MM.1S (cell line): Measurements from ENCODE around the gene POLN.

Experiments
- DNase-seq: peaks from one replicate; pipeline ENCODE4 v3.0.0-alpha.2; 2015
- H2AFZ ChIP-seq: fragments of 300-600 bp; sonication (generic); 2 replicates; pipeline ENCODE4 v1.6.0; 2016; ENCODE audit warnings: antibody characterized with exemption, low read length
- H3F3A ChIP-seq: fragments of 300-600 bp; sonication (generic); 2 replicates; pipeline ENCODE4 v1.6.1; 2016; ENCODE audit warnings: mild to moderate bottlenecking, antibody characterized with exemption, low read length, moderate library complexity, mixed read lengths; ENCODE audit not compliant: insufficient read depth
- H3K27ac ChIP-seq: fragments of 300-600 bp; sonication (generic); 2 replicates; pipeline ENCODE4 v1.5.1; 2016; ENCODE audit warnings: mild to moderate bottlenecking, low read length
- H3K27me3 ChIP-seq: fragments of 300-600 bp; sonication (generic); replicated peaks from 2 replicates; pipeline ENCODE4 v1.6.0; 2016; ENCODE audit warnings: low read length; ENCODE audit not compliant: insufficient read depth
- H3K36me3 ChIP-seq: fragments of 300-600 bp; sonication (generic); replicated peaks from 2 replicates; pipeline ENCODE4 v1.6.1; 2016; ENCODE audit warnings: mild to moderate bottlenecking, low read length, mixed read lengths; ENCODE audit not compliant: insufficient read depth
- H3K4me1 ChIP-seq: fragments of 300-600 bp; sonication (generic); 2 replicates; pipeline ENCODE4 v1.6.1; 2016; ENCODE audit warnings: low read length, mixed read lengths
- H3K4me2 ChIP-seq: fragments of 300-600 bp; sonication (generic); 2 replicates; pipeline ENCODE4 v1.6.0; 2016; ENCODE audit warnings: low read depth, low read length
- H3K4me3 ChIP-seq: fragments of 300-600 bp; sonication (generic); 2 replicates; pipeline ENCODE4 v1.5.1; 2016; ENCODE audit warnings: low read length, mixed read lengths
- H3K79me2 ChIP-seq: fragments of 300-600 bp; sonication (generic); 2 replicates; pipeline ENCODE4 v1.6.1; 2016; ENCODE audit warnings: mixed run types, low read length, mixed read lengths
- H3K9ac ChIP-seq: fragments of 300-600 bp; sonication (generic); 2 replicates; pipeline ENCODE4 v1.6.1; 2016; ENCODE audit warnings: low read length, mixed read lengths
- H3K9me2 ChIP-seq: fragments of 300-600 bp; sonication (generic); replicated peaks from 2 replicates; pipeline ENCODE4 v1.6.1; 2016; ENCODE audit warnings: mild to moderate bottlenecking, low read length, mixed read lengths; ENCODE audit not compliant: insufficient read depth
- H3K9me3 ChIP-seq: fragments of 300-600 bp; sonication (generic); replicated peaks from 2 replicates; pipeline ENCODE4 v1.6.1; 2016; ENCODE audit warnings: mild to moderate bottlenecking, low read length, mixed read lengths; ENCODE audit not compliant: insufficient read depth
- H4K20me1 ChIP-seq: fragments of 300-600 bp; sonication (generic); 2 replicates; pipeline ENCODE4 v1.6.1; 2016; ENCODE audit warnings: mild to moderate bottlenecking, low read length, moderate library complexity, mixed read lengths; ENCODE audit not compliant: insufficient read depth
- EZH2 ChIP-seq: fragments of 300-600 bp; sonication (generic); optimal IDR thresholded peaks from 2 replicates; pipeline ENCODE3; 2017; ENCODE audit warnings: low read depth, mild to moderate bottlenecking, antibody characterized with exemption, low read length, mixed read lengths
- EZH2phosphoT487 ChIP-seq: fragments of 300-600 bp; sonication (generic); IDR thresholded peaks from 2 replicates; pipeline ENCODE4 v1.6.1; 2018; ENCODE audit warnings: antibody characterized with exemption, low read length
- TF ChIP-seq, protein P1 (sequence below): fragments of 300-600 bp; sonication (generic); IDR thresholded peaks from 2 replicates; pipeline ENCODE4 v1.5.1; 2016; ENCODE audit warnings: antibody characterized with exemption, low read length, mixed read lengths

The POLN gene

DNA sequence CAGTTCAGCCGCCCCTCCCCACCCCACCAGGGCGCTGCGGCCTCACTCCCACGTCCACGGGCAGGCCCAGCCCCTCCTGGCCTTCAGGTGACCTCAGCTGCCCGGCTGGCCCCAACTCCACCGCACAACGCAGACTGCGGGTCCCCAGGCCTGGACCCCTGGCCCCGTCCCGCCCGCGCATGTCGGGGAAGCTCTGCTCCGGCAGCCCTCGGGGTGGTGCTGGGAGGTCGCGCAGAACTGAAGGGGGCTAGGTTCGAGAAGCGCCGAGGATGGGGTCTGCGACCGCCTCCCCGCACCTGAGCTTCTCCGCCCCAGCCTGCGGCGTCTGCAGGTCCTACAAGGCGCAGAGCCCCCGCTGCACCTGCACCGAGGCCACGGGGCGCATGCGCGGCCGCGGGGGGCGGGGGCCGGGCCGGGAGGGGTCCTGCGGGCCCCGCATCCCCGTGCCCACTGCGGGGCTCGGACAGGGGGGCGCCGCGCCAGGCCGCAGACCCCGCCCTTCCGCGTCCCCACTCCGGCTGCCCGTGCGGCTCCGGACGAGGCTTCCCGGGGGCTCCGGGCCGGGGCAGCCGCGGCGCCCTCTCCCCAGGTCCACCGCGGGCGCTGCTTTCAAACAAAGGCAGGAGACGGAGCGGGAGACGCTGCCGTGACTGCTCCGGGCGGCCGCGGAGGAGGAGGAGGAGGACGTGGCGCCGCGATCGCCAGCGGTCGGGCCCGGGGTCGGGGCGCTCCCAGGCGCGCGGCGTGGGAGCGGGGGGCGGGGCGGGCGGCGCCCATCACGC, 183.5 kb downstream of the POLN start:
- peaks cover 39% of the 10 kb centered on the region for H3K27me3 ChIP-seq

GRCh38 chr4:2057382-2058065, 184.4 kb downstream of the POLN start:
- Histone ChIP-seq H3K4me3 (no peak overlapping the region), H3K79me2 (no peaks in the 10 kb centered on the region), H3K27ac (no peak overlapping the region), H3K36me3 (no peaks in the 10 kb centered on the region), H3K9ac (no peak overlapping the region), H3K4me1 (no peaks in the 10 kb centered on the region), H3F3A (no peaks in the 10 kb centered on the region), H4K20me1 (no peaks in the 10 kb centered on the region), H2AFZ (no peak overlapping the region), H3K9me2 (no peaks in the 10 kb centered on the region), H3K4me2 (no peak overlapping the region), H3K9me3 (no peaks in the 10 kb centered on the region), H3K27me3 (peaks cover 39% of the 10 kb centered on the region)
- TF ChIP-seq, protein P1, sequence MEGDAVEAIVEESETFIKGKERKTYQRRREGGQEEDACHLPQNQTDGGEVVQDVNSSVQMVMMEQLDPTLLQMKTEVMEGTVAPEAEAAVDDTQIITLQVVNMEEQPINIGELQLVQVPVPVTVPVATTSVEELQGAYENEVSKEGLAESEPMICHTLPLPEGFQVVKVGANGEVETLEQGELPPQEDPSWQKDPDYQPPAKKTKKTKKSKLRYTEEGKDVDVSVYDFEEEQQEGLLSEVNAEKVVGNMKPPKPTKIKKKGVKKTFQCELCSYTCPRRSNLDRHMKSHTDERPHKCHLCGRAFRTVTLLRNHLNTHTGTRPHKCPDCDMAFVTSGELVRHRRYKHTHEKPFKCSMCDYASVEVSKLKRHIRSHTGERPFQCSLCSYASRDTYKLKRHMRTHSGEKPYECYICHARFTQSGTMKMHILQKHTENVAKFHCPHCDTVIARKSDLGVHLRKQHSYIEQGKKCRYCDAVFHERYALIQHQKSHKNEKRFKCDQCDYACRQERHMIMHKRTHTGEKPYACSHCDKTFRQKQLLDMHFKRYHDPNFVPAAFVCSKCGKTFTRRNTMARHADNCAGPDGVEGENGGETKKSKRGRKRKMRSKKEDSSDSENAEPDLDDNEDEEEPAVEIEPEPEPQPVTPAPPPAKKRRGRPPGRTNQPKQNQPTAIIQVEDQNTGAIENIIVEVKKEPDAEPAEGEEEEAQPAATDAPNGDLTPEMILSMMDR: no peak
- TF ChIP-seq EZH2 (no peak), EZH2phosphoT487 (no peak)
- no peak for DNase-seq

More for the DNA sequence above, 183.5 kb downstream of the POLN start:
- Histone ChIP-seq H3K27ac (no peak overlapping the region), H3F3A (no peaks in the 10 kb centered on the region), H3K4me2 (no peak overlapping the region), H3K36me3 (no peaks in the 10 kb centered on the region), H3K79me2 (no peaks in the 10 kb centered on the region), H2AFZ (no peak overlapping the region), H3K9me2 (no peaks in the 10 kb centered on the region), H3K4me3 (no peak overlapping the region), H4K20me1 (no peaks in the 10 kb centered on the region), H3K9ac (no peak overlapping the region), H3K9me3 (no peaks in the 10 kb centered on the region), H3K4me1 (no peaks in the 10 kb centered on the region)
- DNase-seq: no peak
- no peak for TF ChIP-seq EZH2
- TF ChIP-seq, protein P1: no peak
- TF ChIP-seq EZH2phosphoT487: no peak

DNA sequence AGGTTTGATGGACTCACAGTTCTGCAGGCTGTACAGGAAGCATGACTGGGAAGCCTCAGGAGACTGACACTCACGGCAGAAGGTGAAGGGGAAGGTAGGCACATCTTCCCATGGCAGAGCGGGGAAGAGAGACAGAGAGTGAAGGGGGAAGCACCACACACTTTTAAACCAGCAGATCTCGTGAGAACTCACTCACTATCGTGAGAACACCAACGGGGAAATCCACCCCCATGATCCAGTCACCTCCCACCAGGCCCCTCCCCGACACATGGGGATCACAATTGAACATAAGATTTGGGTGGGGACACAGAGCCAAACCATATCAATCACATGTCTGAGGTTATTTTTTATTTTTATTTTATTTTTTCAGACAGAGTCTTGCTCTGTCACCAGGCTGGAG, 187.7 kb downstream of the POLN start:
- no peak overlapping the region for H2AFZ ChIP-seq
- no peaks in the 10 kb centered on the region for H3F3A ChIP-seq
- H3K4me1 ChIP-seq: no peaks in the 10 kb centered on the region
- H3K36me3 ChIP-seq: no peaks in the 10 kb centered on the region
- TF ChIP-seq EZH2phosphoT487: no peak
- TF ChIP-seq, protein P1: no peak
- no peak for TF ChIP-seq EZH2
- H3K79me2 ChIP-seq: no peaks in the 10 kb centered on the region
- no peak overlapping the region for H3K9ac ChIP-seq
- no peak for DNase-seq
- H3K27me3 ChIP-seq: peaks cover 55% of the 10 kb centered on the region
- no peak overlapping the region for H3K4me2 ChIP-seq
- H4K20me1 ChIP-seq: no peaks in the 10 kb centered on the region
- H3K27ac ChIP-seq: no peak overlapping the region
- H3K9me3 ChIP-seq: no peaks in the 10 kb centered on the region
- H3K4me3 ChIP-seq: no peak overlapping the region
- H3K9me2 ChIP-seq: no peaks in the 10 kb centered on the region
